GM21528 (cell line): ENCODE data around the gene METAP1.
"Not testable (repeated sequence)": the region's sequence is repeated elsewhere in the genome, so short reads cannot be mapped to it uniquely, and the experiment has no call there.

ENCODE experiments used
- ATAC-seq: cut with Tn5 transposase; IDR thresholded peaks from one replicate; pipeline ENCODE4 v1.9.1; 2021; ENCODE audit warnings: mild to moderate bottlenecking, moderate library complexity; ENCODE audit not compliant: unreplicated experiment, low FRiP score

Gene METAP1

DNA sequence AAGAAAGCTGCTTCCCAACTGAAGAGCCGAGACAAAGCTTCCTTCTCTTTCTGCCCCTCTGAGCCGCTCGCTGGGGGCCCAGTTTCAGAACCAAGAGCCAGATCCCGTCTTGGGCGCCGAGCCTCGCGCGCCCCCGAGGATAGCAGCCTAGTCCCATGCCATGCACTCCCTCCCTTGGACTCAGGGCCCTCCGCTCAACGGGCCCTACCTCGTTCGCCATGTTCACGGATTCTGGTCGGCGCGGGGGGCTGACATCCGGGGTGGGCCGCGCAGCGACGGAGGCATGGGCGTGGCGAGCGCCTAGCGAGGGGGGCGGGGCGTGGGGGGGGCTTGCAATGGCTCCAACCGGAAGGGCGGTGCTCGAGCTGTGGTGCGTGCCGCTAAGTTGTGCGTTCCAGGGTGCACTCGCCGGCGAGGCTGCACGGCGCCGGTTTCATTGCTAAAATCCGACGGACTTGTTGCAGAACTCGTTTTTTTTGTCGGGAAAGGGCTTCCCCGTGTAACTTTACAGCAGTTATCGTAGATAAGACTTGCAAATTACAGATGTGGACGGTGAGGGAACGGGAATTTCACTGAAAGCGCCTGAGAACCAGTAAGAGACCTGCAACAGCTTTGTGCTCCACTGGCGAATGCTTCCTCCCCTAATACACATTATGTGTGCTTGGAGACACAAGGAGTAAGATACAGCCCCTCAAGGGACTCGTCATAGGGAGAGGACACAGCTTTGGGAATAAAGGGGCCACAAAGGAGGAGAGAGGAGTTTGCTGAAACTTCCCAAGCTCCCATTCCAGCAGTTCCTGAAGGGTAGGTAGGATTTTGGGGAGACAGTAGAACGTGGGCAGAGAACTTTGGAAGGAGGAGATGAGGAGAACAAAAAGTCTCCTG, 93.2 kb downstream of the METAP1 start, which contains the start of gene ADH5:
ADH5 (minus strand) TSS at position 308 of the 885 bp plus-strand sequence; CDS start at position 220, 88 bp downstream.
- peak; percentile 95 for ATAC-seq

DNA sequence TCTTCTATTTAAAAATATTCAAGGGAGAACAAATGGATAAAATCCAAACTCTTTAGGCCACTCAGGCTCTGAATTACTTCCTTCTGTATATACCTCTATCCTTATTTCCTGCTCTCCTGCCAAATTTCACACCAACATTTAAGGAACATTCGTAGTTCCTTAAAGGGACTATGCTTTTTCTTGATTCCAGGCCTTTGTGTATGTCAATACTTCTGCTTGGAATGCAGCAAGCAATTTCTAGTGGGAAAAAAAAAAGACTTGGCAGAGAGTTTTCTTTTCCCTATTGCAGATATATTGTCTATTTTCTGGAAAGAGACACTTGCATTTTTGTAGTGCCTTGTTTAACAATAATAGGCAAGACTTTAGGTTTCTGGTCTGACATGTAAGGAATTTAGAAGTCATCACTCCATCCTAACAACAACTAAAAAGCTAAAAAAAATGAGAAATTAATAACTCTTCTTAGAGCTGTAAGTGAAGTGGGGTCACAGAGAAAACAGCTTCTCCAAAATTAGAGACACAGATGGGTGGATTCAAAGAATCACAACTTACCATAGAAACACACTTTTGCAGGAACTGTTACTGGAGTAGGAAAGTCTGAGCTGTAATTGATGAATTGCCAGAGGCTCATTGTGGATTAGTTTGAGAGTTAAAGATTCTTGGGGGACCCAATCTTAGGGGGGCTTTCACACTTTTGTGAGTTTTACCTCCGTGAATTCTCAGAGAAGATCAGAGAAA, 95.1 kb downstream of the METAP1 start:
- ATAC-seq: no peak

DNA sequence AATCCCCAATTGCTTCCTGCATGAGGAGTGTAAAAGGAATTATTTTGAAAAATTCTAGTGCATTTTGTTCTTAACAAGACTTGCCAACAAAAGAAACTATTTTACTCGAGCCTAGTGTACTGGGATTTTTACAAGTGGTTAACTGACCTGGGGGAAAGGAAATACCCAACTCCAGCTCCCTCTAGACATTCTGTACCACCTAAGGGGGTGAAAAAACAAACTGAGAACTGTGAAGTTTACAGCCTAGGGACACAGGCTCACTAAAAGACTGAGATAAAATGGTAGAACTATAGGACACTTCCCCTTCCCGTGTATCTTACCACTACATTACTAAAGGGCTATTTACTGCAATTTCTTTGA, 95.7 kb downstream of the METAP1 start:
- no peak for ATAC-seq

- not testable (repeated sequence) for ATAC-seq
These were observed 96.3 kb downstream of the METAP1 start for GRCh38 chr4:99091841-99092240.

DNA sequence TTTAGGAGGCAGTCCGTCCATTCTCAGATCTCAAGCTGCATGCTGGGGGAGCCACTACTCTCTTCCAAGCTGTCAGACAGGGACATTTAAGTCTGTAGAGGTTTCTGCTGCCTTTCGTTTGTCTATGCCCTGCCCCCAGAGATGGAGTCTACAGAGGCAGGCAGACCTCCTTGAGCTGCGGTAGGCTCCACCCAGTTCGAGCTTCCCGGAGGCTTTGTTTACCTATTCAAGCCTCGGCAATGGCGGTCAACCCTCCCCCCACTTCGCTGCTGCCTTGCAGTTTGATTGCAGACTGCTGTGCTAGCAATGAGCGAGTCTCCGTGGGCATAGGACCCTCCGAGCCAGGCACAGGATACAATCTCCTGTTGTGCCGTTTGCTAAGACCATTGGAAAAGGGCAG, 103.8 kb downstream of the METAP1 start:
- no peak for ATAC-seq

- not testable (repeated sequence) for ATAC-seq
These were observed 104.3 kb downstream of the METAP1 start for GRCh38 chr4:99099814-99100213.

GRCh38 chr4:99100876-99101275, 105.4 kb downstream of the METAP1 start:
- ATAC-seq: no peak

DNA sequence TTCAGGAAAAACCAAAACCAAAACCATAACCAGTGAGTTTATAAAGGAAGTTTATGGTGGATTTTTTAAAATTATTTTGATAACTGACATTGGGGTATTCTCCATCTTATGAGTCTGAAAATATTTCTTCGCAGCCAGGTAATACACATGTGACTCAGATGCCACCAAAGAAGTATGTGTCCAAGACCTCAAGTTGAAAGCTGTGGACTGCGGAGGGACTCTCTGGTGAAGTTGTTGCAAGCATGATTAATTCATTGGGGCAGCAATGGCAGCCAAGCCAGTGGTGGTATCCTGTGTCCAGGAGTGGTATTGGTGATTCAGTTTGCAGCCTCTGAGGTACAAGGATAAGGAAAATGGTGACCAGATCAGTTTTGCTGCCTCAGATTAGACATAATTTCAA, 107.1 kb downstream of the METAP1 start:
- ATAC-seq: no peak

DNA sequence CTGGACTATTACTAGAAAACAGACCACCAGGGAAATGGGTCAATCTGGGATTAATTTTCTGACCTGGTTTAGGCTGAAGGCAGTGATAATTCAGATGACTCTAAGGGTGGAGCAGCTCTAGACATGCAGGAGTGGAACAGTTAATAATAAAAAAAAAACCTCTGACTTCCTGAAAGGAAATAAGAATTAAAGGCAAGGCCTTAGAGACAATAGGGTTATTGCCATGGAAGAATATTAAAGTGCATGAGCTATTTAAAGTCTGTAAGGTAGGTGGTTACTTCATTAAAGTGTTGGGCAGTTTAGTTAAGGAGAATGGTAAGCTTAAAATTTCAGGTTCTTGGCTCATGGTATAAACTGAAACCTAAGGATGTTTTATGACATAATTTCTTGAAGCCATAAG, 107.6 kb downstream of the METAP1 start:
- no peak for ATAC-seq

DNA sequence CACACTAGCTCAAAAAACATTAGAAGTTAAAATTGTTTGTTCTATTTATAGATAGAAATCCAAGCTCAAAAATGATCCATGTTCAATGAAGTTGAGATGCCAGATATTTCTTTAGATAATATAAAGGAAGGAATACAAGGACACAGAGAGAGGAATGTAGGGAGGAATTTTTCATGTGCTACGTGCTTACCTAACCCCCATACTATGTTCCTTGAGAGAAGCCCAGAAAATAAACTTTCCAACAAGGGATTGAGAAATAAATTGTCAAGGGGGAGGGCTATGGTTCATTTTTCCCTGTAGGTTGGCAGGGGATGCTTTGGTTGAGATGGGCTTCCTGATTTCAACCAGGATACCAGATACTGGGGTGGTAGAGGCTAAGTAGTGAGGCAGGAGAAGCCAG, 108.6 kb downstream of the METAP1 start:
- ATAC-seq: no peak

DNA sequence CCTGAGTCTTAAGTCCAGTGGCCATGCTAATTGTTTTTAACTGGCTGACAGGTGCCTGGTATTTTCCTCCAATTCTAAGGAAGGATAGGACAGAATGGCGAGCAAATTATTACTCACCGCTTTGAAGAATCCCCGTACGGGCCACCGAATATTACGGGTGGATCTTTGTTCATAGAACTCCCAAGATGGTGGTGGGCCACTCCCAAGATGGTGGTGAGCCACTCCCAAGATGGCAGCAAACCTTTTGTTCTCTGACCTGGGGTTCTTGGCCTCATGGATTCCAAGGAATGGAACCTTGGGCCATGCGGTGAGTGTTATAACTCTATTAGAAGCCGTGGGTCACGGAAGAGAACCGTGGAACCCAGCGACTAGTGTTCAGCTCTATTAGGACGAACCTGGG, 113.8 kb downstream of the METAP1 start:
- not testable (repeated sequence) for ATAC-seq
